T-helper 1 cell treated with Interleukin-12 subunit alpha and Interleukin-12 subunit beta and Interleukin-4 antibody, amounts not matched to agents 30 ng/mL and 1 ng/mL, for 36 hours (primary cell): ENCODE measurements around the gene LRRC8B. TPM values are rescaled to one million over a fixed set of nuclear protein-coding genes. Genes with fewer than 3 reads are reported as not detected.

Experiments used
- intact Hi-C: fragments of 100-400 bp; cut with micrococcal nuclease; formaldehyde crosslinking; loops from one replicate; pipeline ENCODE4 v1.15.1; 2024
- total RNA-seq: library from RNA; stranded (reverse); gene quantifications from 2 replicates; pipeline ENCODE4 v1.2.3, GENCODE V29; 2022

Gene LRRC8B
- total RNA-seq, 1 donor from 2014 or later = 26.6 TPM

GRCh38 chr1:89546082-89546889 lies 21.7 kb downstream of the LRRC8B start:
- intact Hi-C loops = no loop called here

- intact Hi-C loops = no loop called here
Measured at GRCh38 chr1:89546934-89547562, 22.4 kb downstream of the LRRC8B start.

- intact Hi-C loops = no loop called here
Measured at GRCh38 chr1:89547563-89548116, 23.0 kb downstream of the LRRC8B start.

GRCh38 chr1:89548122-89548857 lies 23.7 kb downstream of the LRRC8B start:
- intact Hi-C loops = no loop called here

GRCh38 chr1:89550995-89551394 lies 26.4 kb downstream of the LRRC8B start:
- intact Hi-C loops = no loop called here

GRCh38 chr1:89552471-89553081 lies 27.9 kb downstream of the LRRC8B start:
- intact Hi-C loops = loop anchor here (2.0 kb wide), 2 partner anchors 28 to 46 kb away; partner anchors contain the start of gene LRRC8B

GRCh38 chr1:89553157-89553556 lies 28.5 kb downstream of the LRRC8B start:
- intact Hi-C loops = loop anchor here (2.0 kb wide), 2 partner anchors 28 to 46 kb away; partner anchors contain the start of gene LRRC8B

GRCh38 chr1:89555550-89555949 lies 30.9 kb downstream of the LRRC8B start:
- intact Hi-C loops = loop anchor here (2.0 kb wide), 1 partner anchor 15 kb away; no protein-coding TSS in a partner anchor

- intact Hi-C loops = no loop called here
Measured at GRCh38 chr1:89556726-89557444, 32.3 kb downstream of the LRRC8B start.

- intact Hi-C loops = no loop called here
Measured at GRCh38 chr1:89557445-89557825, 32.8 kb downstream of the LRRC8B start.

GRCh38 chr1:89557956-89558355 lies 33.3 kb downstream of the LRRC8B start:
- intact Hi-C loops = no loop called here

- intact Hi-C loops = no loop called here
Measured at GRCh38 chr1:89563957-89564604, 39.5 kb downstream of the LRRC8B start.

GRCh38 chr1:89565521-89565920 lies 40.9 kb downstream of the LRRC8B start:
- intact Hi-C loops = no loop called here

GRCh38 chr1:89566761-89567174 lies 42.1 kb downstream of the LRRC8B start:
- intact Hi-C loops = no loop called here

GRCh38 chr1:89567797-89568196 lies 43.2 kb downstream of the LRRC8B start:
- intact Hi-C loops = no loop called here

GRCh38 chr1:89573410-89573809 lies 48.8 kb downstream of the LRRC8B start:
- intact Hi-C loops = loop anchor here (10.0 kb wide), 1 partner anchor 169 kb away; no protein-coding TSS in a partner anchor

GRCh38 chr1:89574621-89575020 lies 50.0 kb downstream of the LRRC8B start:
- intact Hi-C loops = loop anchor here (10.0 kb wide), 1 partner anchor 170 kb away; no protein-coding TSS in a partner anchor

- intact Hi-C loops = loop anchor here (10.0 kb wide), 1 partner anchor 170 kb away; no protein-coding TSS in a partner anchor
Measured at GRCh38 chr1:89575207-89575606, 50.6 kb downstream of the LRRC8B start.

GRCh38 chr1:89576013-89576412 lies 51.4 kb downstream of the LRRC8B start:
- intact Hi-C loops = loop anchor here (10.0 kb wide), 1 partner anchor 171 kb away; no protein-coding TSS in a partner anchor

- intact Hi-C loops = loop anchor here (10.0 kb wide), 1 partner anchor 173 kb away; no protein-coding TSS in a partner anchor
Measured at GRCh38 chr1:89578151-89578550, 53.5 kb downstream of the LRRC8B start.
